EL (cell line): Measurements from ENCODE around the gene LGSN.
"Not testable (repeated sequence)": the region's sequence is repeated elsewhere in the genome, so short reads cannot be mapped to it uniquely, and the experiment has no call there.

Source experiments
- DNase-seq: peaks from one replicate; pipeline ENCODE4 v3.0.0-alpha.2; 2016

Gene LGSN

GRCh38 chr6:63319939-63320338 lies at the start of gene LGSN:
Gene LGSN (minus strand): TSS chr6:63319983. CDS start chr6:63319943, 40 bp downstream.
- no peak for DNase-seq

GRCh38 chr6:63368347-63368746 lies 48.6 kb upstream of the LGSN start:
- DNase-seq = no peak

DNA sequence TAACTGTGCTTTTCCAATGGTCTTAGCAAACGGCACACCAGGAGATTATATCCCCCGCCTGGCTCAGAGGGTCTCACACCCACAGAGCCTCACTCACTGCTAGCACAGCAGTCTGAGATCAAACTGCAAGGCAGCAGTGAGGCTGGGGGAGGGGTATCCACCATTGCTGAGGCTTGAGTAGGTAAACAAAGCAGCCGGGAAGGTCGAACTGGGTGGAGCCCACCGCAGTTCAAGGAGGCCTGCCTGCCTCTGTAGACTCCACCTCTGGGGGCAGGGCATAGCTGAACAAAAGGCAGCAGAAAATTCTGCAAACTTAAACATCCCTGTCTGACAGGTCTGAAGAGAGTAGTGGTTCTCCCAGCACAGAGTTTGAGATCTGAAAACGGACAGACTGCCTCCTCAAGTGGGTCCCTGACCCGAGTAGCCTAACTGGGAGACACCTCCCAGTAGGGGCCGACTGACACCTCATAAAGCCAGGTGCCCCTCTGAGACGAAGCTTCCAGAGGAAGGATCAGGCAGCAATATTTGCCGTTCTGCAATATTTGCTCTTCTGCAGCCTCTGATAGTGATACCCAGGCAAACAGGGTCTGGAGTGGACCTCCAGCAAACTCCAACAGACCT lies 42.8 kb upstream of the LGSN start:
- DNase-seq = not testable (repeated sequence)

- DNase-seq = not testable (repeated sequence)
Measured at GRCh38 chr6:63357384-63357783, 37.6 kb upstream of the LGSN start.

- no peak for DNase-seq
Measured at GRCh38 chr6:63355632-63356031, 35.8 kb upstream of the LGSN start.

DNA sequence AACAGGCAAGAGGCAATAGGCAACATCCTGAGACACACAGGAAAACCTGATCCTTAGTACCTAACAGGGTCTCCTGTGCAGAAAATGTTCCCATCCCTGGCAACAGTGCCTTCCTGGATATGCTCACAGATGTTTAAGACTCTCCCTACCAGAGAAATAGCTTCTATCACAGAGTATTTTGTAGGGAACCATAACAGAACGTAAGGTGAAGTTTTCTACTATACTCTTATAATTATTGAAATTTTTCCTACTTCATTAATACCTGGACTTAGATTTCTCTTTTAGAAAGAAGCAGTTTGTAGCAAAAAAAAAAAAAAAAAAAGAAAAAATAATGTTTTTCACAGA lies 33.5 kb upstream of the LGSN start:
- DNase-seq = no peak

GRCh38 chr6:63352544-63353285 lies 32.9 kb upstream of the LGSN start:
- DNase-seq = no peak

- DNase-seq = peak; percentile 28
Measured at GRCh38 chr6:63352069-63352543, 32.3 kb upstream of the LGSN start.

- DNase-seq = no peak
Measured at GRCh38 chr6:63349401-63349800, 29.6 kb upstream of the LGSN start.

GRCh38 chr6:63348836-63349235 lies 29.1 kb upstream of the LGSN start:
- DNase-seq = no peak

GRCh38 chr6:63347599-63347998 lies 27.8 kb upstream of the LGSN start:
- DNase-seq = peak; percentile 74

- DNase-seq = no peak
Measured at GRCh38 chr6:63346217-63346835, 26.5 kb upstream of the LGSN start.

GRCh38 chr6:63340351-63340750 lies 20.6 kb upstream of the LGSN start:
- no peak for DNase-seq

DNA sequence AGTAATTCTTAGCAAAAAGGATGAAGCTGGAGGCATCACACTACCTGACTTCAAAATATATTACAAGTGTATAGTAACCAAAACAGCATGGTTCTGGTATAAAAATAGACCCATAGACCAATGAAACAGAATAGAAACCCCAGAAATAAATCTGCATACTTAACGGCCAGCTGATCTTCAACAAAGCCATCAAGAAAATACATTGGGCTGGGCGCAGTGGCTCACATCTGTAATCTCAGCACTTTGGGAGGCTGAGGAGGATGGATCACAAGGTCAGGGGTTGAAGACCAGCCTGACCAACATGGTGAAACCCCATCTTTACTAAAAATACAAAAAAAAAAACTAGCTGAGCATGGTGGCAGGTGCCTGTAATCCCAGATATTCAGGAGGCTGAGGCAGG lies 14.9 kb upstream of the LGSN start:
- not testable (repeated sequence) for DNase-seq

DNA sequence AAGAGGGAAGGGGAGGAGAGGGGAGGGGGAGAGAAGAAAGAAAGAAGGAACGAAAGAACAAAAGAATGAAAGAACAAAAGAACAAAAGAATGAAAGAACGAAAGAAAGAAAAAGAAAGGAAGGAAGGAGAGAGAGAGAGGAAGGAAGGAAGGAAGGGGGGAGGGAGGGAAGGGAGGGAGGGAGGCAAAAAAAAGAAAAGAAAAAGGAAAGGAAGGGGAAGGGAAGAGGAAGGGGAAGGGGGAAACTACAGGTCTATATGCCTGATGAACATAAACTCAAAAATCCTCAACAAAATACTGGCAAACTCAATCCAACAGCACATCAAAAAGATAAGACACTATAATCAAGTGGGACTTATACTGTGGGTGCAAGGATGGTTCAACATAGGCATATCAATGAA lies 13.7 kb upstream of the LGSN start:
- DNase-seq = no peak

GRCh38 chr6:63326630-63327029 lies 6.8 kb upstream of the LGSN start:
- DNase-seq = not testable (repeated sequence)

GRCh38 chr6:63322981-63323380 lies 3.2 kb upstream of the LGSN start:
- DNase-seq = no peak

- no peak for DNase-seq
Measured at GRCh38 chr6:63321821-63322220, 2.0 kb upstream of the LGSN start.

DNA sequence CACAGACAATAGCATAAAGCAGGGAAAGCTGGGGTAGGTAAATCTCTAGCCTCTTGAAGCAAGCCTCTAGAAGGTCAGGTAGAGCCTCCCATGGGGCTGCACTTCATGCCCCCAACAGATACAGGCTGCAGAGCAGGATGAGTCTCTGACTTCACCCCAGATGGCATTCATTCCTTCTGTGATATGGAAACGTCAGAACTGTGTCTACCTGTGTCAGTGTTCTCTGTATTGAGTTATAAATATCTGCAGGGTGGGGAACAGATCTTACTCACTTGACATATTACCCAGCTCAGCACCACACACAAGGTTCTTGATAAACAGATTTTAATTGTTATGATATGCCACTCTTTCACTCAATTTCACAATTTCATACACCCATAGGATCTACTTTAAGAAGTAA lies 2.1 kb downstream of the LGSN start:
- DNase-seq = no peak

DNA sequence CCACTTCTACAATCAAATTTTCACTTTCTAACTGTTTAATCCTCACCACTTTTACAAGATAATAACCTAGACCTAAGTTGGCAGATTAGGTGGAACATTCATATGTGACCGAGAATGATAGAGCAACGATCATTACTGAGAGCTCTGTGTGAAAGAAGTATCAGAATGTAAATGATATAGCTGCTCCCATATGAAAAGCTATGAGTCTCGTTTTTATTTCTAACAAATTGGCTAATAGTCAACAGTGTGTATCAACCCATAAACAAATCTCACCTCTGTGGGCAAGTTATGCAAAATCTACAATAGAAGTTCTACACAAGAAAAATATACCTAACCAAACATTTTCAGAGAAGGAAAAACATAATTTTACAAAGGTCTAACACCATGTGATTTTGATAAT lies 3.7 kb downstream of the LGSN start:
- no peak for DNase-seq

DNA sequence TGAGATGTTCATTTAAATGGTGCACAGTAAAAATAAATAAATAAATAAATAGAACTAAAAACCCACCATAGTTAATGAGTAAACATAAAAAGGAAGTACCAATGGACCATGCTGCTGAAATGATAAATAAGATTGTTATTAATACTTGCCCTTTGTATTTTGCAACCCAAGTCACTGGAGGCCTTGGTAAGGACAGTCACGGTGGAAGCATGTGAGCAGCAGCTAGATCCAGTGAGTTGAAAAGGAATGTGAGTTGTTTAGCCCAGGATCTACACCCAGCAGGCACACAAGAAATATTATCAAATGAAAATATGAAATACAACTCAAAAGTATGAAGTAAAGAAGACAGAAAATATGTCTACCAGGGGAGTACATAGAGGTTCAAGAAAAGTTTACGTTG lies 6.7 kb downstream of the LGSN start:
- DNase-seq = no peak

- DNase-seq = peak; percentile 41
Measured at GRCh38 chr6:63307581-63308246, 12.1 kb downstream of the LGSN start.

DNA sequence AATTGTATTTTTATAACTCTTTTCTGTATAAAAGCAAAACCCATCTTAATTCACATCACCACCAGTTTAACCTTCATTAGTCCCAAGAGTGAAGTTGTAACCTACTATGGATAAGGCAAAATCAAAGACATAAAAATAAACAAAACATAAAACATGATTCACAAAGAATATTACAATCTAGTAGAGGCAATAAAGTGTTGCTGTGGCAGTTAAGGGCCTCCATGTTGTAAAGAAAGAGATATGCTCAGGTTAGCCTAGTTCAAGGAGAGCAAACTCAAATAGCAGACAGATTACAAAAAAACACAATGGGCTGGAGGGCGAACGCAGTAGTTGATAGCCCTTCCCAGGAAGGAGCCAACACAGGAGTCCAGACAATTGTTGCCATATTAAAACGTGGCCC lies 13.4 kb downstream of the LGSN start:
- DNase-seq = no peak

GRCh38 chr6:63305277-63305676 lies 14.5 kb downstream of the LGSN start:
- DNase-seq = no peak
